K562 (cell line): ENCODE results near the gene NCDN. TPM values are rescaled to one million over a fixed set of nuclear protein-coding genes. Genes with fewer than 3 reads are reported as not detected.
A peak's percentile ranks its signal among the peaks of the same experiment; 100 is the strongest.

Source experiments
- CBX1 ChIP-seq: sonication (generic); IDR thresholded peaks from 2 replicates; pipeline ENCODE4 v1.6.1; 2016; ENCODE audit warnings: antibody characterized with exemption, low read depth, mild to moderate bottlenecking
- CHCHD3 ChIP-seq: fragments of 250-450 bp; sonication (Bioruptor Pico); IDR thresholded peaks from 2 replicates; pipeline ENCODE4 v2.1.2; 2022; ENCODE audit warnings: mild to moderate bottlenecking
- CTBP1 ChIP-seq: fragments of 450-650 bp; IDR thresholded peaks from 2 replicates; pipeline ENCODE4 v1.6.1; 2016; ENCODE audit warnings: borderline replicate concordance
- HMG20A ChIP-seq: fragments of 450-650 bp; formaldehyde crosslinking; conservative IDR thresholded peaks from 2 replicates; pipeline ENCODE4 v1.4.0; 2020; ENCODE audit warnings: mild to moderate bottlenecking, mixed read lengths
- MAZ ChIP-seq, 2 experiments: fragments of 450-650 bp in 1 of 2; sonication (generic) in 1 of 2; formaldehyde crosslinking; IDR thresholded peaks in 1 of 2; conservative IDR thresholded peaks in 1 of 2; 2 replicates each; pipeline versions ENCODE4 v1.4.0 to v1.5.0; 2020; ENCODE audit warnings: mild to moderate bottlenecking in 1 of 2, missing genetic modification reagents in 1 of 2
- POLR3G ChIP-seq: IDR thresholded peaks from 2 replicates; pipeline ENCODE4 v1.6.1; 2011; ENCODE audit not compliant: insufficient read length, insufficient replicate concordance; ENCODE audit errors: extremely low read depth
- WHSC1 ChIP-seq: IDR thresholded peaks from one replicate; pipeline ENCODE4 v1.6.1; 2012; ENCODE audit warnings: low read length, control low read depth, inconsistent platforms
- ZNF311 ChIP-seq: fragments of 250-450 bp; sonication (Bioruptor Pico); IDR thresholded peaks from 2 replicates; pipeline ENCODE4 v1.4.0; 2020; ENCODE audit warnings: mild to moderate bottlenecking, moderate library complexity
- ZNF431 ChIP-seq: sonication (generic); formaldehyde crosslinking; IDR thresholded peaks from 2 replicates; pipeline ENCODE4 v1.8.0; 2022; ENCODE audit warnings: mild to moderate bottlenecking, missing genetic modification reagents
- ZNF699 ChIP-seq: fragments of 250-450 bp; sonication (Bioruptor Pico); IDR thresholded peaks from 2 replicates; pipeline ENCODE4 v1.8.0; 2021; ENCODE audit warnings: mild to moderate bottlenecking, moderate library complexity; ENCODE audit not compliant: insufficient replicate concordance
- polyA plus RNA-seq, 8 experiments: library from polyadenylated mRNA; depleted of rRNA in 4 of 8; stranded (reverse) in 5 of 8; unstranded in 3 of 8; fragments of >200 nt; fragmentation: Nextera tagmentation in 2 of 8; fragmentation: Illumina TruSeq in 1 of 8; extraction: Ambion mirVana in 2 of 8; extraction: Trizol in 1 of 8; gene quantifications; 2 replicates each; pipeline versions ENCODE4 v1.2.1 to v1.2.3, GENCODE V29; 2011 to 2014; ENCODE audit warnings: inconsistent platforms in 1 of 8, missing spikeins in 1 of 8
- total RNA-seq, 7 experiments: library from RNA; depleted of rRNA in 6 of 7; stranded (reverse); fragments of >200 nt in 6 of 7; fragmentation: Illumina TruSeq in 2 of 7; extraction: Trizol in 2 of 7; gene quantifications; 2 replicates each; pipeline versions ENCODE4 v1.2.1 to v1.2.3, GENCODE V29; 2011 to 2021; ENCODE audit warnings: low replicate concordance in 1 of 7
- TF ChIP-seq, protein P1 (sequence below): IDR thresholded peaks from 2 replicates; pipeline ENCODE4 v1.6.1; 2011; ENCODE audit warnings: borderline replicate concordance, low read depth, mild to moderate bottlenecking, moderate library complexity, low read length; ENCODE audit not compliant: insufficient read depth, poor library complexity, severe bottlenecking
- TF ChIP-seq, protein P2 (sequence below), 2 experiments: fragments of 450-650 bp; formaldehyde crosslinking in 1 of 2; IDR thresholded peaks; 2 replicates each; pipeline versions ENCODE4 v1.4.0 to v1.6.1; 2014 to 2020; ENCODE audit warnings: mild to moderate bottlenecking in 2 of 2, borderline replicate concordance in 1 of 2, low read depth in 1 of 2
- TF ChIP-seq, protein P3 (sequence below): sonication (generic); formaldehyde crosslinking; IDR thresholded peaks from 2 replicates; pipeline ENCODE4 v1.9.0; 2022; ENCODE audit warnings: mild to moderate bottlenecking, missing genetic modification reagents

The NCDN gene
- total and polyA plus RNA-seq, 9 of the 15 experiments (the other 6 are each of a cell fraction or from before 2014, with no cell fraction given): 1.9 to 35.1 (median 10.7) TPM

DNA sequence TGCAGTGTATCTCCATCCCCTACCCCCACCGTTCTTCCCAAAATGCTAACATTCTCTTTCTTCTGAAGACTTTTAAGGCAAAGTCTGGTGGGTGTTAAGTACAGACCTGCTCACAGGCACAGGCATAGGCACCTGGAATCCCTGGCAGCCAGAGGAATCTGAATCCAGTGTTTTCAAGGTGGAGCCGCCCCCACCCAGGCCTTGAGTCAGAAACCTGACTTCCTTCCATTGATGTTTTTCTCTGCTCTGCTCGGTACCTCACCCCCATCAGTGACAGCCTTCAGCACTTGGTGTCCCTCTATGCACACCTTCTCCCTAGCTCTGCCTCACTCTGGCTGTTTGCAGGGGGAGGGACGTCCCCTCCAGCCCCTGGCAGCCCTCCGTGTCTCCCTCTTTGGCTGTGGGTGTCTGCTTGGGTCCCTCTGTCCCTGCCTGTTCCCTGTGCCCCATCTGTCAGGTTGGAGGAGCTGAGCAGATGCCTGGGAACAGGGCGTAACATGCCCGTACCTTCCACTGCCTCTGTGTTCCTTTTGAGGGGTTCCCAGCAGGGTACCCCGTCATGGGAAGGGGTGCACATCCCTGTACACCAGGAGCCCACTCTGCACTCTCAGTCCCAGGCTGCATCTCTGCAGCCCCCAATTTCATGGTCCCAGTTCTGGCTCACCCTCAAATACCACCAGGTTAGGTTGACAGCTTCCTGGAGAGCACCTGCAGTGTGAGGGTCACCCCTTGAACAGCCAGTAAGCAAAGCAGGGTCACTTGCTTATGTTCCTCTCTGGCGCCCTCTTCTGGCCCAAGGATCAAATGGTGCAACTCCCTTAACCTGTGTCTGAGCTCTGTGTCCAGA, 6.7 kb downstream of the NCDN start (continued):
- TF ChIP-seq ZNF311 (no peak), ZNF431 (no peak), CBX1 (no peak), ZNF699 (CRISPR knock-in tag) (no peak), POLR3G (no peak), CHCHD3 (CRISPR knock-in tag) (no peak), CTBP1 (0 out of 2 replicates have a peak, but pooled peaks have one; percentile 37), WHSC1 (no peak), MAZ (CRISPR knock-in tag; conservative IDR thresholded peaks at IDR 0.05 in 1 of 2, IDR thresholded peaks at IDR 0.05 in 1 of 2) (peak in 1 of 2 experiments; percentile 41; a peak in 1 of 4 replicates), HMG20A (CRISPR knock-in tag) (no peak)
- TF ChIP-seq, protein P1, sequence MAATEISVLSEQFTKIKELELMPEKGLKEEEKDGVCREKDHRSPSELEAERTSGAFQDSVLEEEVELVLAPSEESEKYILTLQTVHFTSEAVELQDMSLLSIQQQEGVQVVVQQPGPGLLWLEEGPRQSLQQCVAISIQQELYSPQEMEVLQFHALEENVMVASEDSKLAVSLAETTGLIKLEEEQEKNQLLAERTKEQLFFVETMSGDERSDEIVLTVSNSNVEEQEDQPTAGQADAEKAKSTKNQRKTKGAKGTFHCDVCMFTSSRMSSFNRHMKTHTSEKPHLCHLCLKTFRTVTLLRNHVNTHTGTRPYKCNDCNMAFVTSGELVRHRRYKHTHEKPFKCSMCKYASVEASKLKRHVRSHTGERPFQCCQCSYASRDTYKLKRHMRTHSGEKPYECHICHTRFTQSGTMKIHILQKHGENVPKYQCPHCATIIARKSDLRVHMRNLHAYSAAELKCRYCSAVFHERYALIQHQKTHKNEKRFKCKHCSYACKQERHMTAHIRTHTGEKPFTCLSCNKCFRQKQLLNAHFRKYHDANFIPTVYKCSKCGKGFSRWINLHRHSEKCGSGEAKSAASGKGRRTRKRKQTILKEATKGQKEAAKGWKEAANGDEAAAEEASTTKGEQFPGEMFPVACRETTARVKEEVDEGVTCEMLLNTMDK: peak; percentile 49
- TF ChIP-seq, protein P2, sequence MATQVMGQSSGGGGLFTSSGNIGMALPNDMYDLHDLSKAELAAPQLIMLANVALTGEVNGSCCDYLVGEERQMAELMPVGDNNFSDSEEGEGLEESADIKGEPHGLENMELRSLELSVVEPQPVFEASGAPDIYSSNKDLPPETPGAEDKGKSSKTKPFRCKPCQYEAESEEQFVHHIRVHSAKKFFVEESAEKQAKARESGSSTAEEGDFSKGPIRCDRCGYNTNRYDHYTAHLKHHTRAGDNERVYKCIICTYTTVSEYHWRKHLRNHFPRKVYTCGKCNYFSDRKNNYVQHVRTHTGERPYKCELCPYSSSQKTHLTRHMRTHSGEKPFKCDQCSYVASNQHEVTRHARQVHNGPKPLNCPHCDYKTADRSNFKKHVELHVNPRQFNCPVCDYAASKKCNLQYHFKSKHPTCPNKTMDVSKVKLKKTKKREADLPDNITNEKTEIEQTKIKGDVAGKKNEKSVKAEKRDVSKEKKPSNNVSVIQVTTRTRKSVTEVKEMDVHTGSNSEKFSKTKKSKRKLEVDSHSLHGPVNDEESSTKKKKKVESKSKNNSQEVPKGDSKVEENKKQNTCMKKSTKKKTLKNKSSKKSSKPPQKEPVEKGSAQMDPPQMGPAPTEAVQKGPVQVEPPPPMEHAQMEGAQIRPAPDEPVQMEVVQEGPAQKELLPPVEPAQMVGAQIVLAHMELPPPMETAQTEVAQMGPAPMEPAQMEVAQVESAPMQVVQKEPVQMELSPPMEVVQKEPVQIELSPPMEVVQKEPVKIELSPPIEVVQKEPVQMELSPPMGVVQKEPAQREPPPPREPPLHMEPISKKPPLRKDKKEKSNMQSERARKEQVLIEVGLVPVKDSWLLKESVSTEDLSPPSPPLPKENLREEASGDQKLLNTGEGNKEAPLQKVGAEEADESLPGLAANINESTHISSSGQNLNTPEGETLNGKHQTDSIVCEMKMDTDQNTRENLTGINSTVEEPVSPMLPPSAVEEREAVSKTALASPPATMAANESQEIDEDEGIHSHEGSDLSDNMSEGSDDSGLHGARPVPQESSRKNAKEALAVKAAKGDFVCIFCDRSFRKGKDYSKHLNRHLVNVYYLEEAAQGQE (IDR thresholded peaks at IDR 0.05; ENCODE audit: borderline replicate concordance): peak; percentile 75
- TF ChIP-seq, protein P2 (CRISPR knock-in tag; IDR thresholded peaks at IDR 0.05; ENCODE audit: low read depth): no peak
- TF ChIP-seq, protein P3, sequence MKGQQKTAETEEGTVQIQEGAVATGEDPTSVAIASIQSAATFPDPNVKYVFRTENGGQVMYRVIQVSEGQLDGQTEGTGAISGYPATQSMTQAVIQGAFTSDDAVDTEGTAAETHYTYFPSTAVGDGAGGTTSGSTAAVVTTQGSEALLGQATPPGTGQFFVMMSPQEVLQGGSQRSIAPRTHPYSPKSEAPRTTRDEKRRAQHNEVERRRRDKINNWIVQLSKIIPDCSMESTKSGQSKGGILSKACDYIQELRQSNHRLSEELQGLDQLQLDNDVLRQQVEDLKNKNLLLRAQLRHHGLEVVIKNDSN (CRISPR knock-in tag): 0 out of 2 replicates have a peak, but pooled peaks have one; percentile 32
